SK-N-SH treated with all-trans-retinoic acid at 6 μM for 48 hours (cell line): Measurements from ENCODE around the gene MYCN.

Experiments
- ARNTL ChIP-seq: fragments of 450-650 bp; formaldehyde crosslinking; IDR thresholded peaks from 2 replicates; pipeline ENCODE4 v1.5.0; 2020; ENCODE audit warnings: low read depth, mild to moderate bottlenecking, moderate library complexity, borderline replicate concordance
- CSDC2 ChIP-seq: fragments of 250-450 bp; sonication (Bioruptor Pico); IDR thresholded peaks from 2 replicates; pipeline ENCODE4 v1.5.0; 2020; ENCODE audit warnings: mild to moderate bottlenecking, moderate library complexity
- ESRRG ChIP-seq: fragments of 250-450 bp; sonication (Bioruptor Pico); IDR thresholded peaks from 2 replicates; pipeline ENCODE4 v1.6.1; 2021; ENCODE audit warnings: mild to moderate bottlenecking
- PATZ1 ChIP-seq: fragments of 250-450 bp; sonication (Bioruptor Pico); IDR thresholded peaks from 2 replicates; pipeline ENCODE4 v1.8.0; 2020; ENCODE audit warnings: mild to moderate bottlenecking, moderate library complexity, borderline replicate concordance
- PPARA ChIP-seq: fragments of 250-450 bp; sonication (Bioruptor Pico); IDR thresholded peaks from 2 replicates; pipeline ENCODE4 v1.5.0; 2020; ENCODE audit warnings: mild to moderate bottlenecking, borderline replicate concordance
- SNAI2 ChIP-seq: fragments of 250-450 bp; sonication (Bioruptor Pico); IDR thresholded peaks from 2 replicates; pipeline ENCODE4 v1.5.0; 2020; ENCODE audit warnings: mild to moderate bottlenecking, moderate library complexity
- TOX ChIP-seq: fragments of 250-450 bp; sonication (Bioruptor Pico); IDR thresholded peaks from 2 replicates; pipeline ENCODE4 v1.8.0; 2021; ENCODE audit warnings: mild to moderate bottlenecking, moderate library complexity, borderline replicate concordance
- TSHZ2 ChIP-seq: fragments of 250-450 bp; sonication (Bioruptor Pico); IDR thresholded peaks from 2 replicates; pipeline ENCODE4 v1.5.0; 2020; ENCODE audit warnings: mild to moderate bottlenecking, moderate library complexity
- ZFP3 ChIP-seq: fragments of 250-450 bp; sonication (Bioruptor Pico); IDR thresholded peaks from 2 replicates; pipeline ENCODE4 v1.5.0; 2020; ENCODE audit warnings: mild to moderate bottlenecking, moderate library complexity

GRCh38 chr2:15953147-15953630 is 12.8 kb downstream of the MYCN start:
- TF ChIP-seq ESRRG, result no peak
- no peak for TF ChIP-seq ZFP3 (CRISPR knock-in tag)
- no peak for TF ChIP-seq SNAI2
- no peak for TF ChIP-seq PPARA (CRISPR knock-in tag)
- TF ChIP-seq PATZ1 (CRISPR knock-in tag), result no peak
- no peak for TF ChIP-seq TOX (CRISPR knock-in tag)
- no peak for TF ChIP-seq TSHZ2 (CRISPR knock-in tag)
- no peak for TF ChIP-seq ARNTL (CRISPR knock-in tag)
- TF ChIP-seq CSDC2 (CRISPR knock-in tag), result no peak
